Placental epithelial cell (primary cell): Measurements from ENCODE around the gene OR6J1. TPM values are rescaled to one million over a fixed set of nuclear protein-coding genes. Genes with fewer than 3 reads are reported as not detected.

Experiments used
- total RNA-seq: library from RNA; depleted of rRNA; stranded (reverse); fragments of >200 nt; gene quantifications from 2 replicates; pipeline ENCODE4 v1.2.3, GENCODE V29; 2012

OR6J1 gene
- total RNA-seq, result not detected in 2 replicates

DNA sequence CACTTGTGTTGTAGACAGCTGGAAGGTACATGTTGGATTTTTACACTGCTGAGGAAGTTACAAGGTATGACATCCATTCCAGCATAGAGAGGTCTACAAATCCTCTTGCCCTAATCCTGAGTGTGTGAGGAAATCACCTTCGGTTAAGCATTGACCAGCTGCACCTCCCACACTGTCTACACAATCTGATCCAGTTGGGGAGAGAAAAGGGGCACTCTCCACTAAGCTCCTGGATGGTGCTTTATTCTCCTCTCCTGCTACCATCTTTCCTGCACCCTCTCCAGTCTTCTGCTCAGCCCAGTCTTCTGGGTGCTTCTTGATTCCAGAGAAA is at the start of gene OR6J1:
Gene OR6J1, minus strand, starts transcription at position 48 of the 331 bp plus-strand sequence. CDS start 9,541 bp downstream, outside the sequence.

DNA sequence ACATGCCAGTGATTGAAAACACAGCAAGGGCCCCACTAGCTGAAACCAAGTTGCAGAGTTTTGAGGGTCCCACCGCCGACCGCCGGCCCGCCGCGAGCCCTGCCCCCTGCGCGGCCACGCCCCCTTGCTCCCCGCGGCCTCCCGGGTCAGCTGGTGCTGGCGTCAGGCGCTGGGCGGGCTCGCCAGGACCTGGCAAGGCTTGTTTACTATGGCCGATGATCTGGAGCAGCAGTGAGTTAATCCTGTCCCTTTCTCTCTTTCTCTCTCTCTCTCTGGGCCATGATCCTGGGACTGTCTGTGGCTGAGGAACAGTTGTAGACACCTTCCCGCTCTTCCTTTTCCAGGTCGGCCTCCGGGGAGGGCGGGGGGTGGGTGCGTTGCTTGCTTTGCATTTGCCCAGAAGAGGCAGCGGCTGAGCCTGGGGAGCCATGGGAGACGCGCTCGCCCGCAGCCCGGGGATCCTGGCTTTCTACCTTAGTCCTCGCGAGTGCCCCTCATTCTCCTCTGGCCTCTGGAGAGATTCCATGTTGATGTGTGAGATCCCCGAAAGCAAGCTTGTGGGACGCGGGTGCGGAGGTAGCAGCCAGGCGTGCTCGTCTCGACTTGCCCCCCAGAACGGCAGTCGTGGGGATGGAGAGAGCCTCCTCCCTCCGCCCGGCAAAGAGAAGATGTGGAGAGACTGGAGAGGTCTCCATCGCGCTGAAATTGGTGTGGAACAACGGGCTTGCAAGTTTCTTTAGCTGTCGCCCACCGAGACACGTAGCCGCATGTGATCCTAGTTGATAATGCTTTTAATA is 45.9 kb downstream of the OR6J1 start, which contains the start of gene ABHD4:
Gene ABHD4, plus strand, starts transcription at position 202 of the 797 bp plus-strand sequence. Its CDS starts 7 bp downstream, at position 209.

GRCh38 chr14:22589096-22589839 is 54.9 kb downstream of the OR6J1 start, which contains the start of gene DAD1:
Gene DAD1 (minus strand): TSS chr14:22589224. CDS start chr14:22589157, 67 bp downstream.

Other genes starting within 250 kb of the OR6J1 start
- gene DAD1, start 55.1 kb downstream of the OR6J1 start, total RNA-seq, result 141 and 360 TPM in 2 replicates
- gene ABHD4, start 46.1 kb downstream of the OR6J1 start, total RNA-seq, result 13.0 and 18.1 TPM in 2 replicates
- gene OXA1L, start 122.3 kb upstream of the OR6J1 start, total RNA-seq, result 52.7 and 69.9 TPM in 2 replicates
- gene SLC7A7, start 171.1 kb upstream of the OR6J1 start, total RNA-seq, result 3.5 and 28.5 TPM in 2 replicates
- gene MRPL52, start 185.5 kb upstream of the OR6J1 start, total RNA-seq, result 36.9 and 64.4 TPM in 2 replicates
- 92.7 and 162 TPM in 2 replicates for gene MMP14, start 192.2 kb upstream of the OR6J1 start, total RNA-seq
- gene LRP10, start 227.4 kb upstream of the OR6J1 start, total RNA-seq, result 77.7 and 107 TPM in 2 replicates
- 0.39 TPM in 1 of 2 replicates, not detected in the other for gene REM2, start 238.9 kb upstream of the OR6J1 start, total RNA-seq